ENCODE results near the gene STPG3. TPM values are rescaled to one million over a fixed set of nuclear protein-coding genes. Genes with fewer than 3 reads are reported as not detected.

STPG3 gene
- total and polyA plus RNA-seq, 2 of the 4 experiments (the other 2 are of a cell fraction), result not detected

DNA sequence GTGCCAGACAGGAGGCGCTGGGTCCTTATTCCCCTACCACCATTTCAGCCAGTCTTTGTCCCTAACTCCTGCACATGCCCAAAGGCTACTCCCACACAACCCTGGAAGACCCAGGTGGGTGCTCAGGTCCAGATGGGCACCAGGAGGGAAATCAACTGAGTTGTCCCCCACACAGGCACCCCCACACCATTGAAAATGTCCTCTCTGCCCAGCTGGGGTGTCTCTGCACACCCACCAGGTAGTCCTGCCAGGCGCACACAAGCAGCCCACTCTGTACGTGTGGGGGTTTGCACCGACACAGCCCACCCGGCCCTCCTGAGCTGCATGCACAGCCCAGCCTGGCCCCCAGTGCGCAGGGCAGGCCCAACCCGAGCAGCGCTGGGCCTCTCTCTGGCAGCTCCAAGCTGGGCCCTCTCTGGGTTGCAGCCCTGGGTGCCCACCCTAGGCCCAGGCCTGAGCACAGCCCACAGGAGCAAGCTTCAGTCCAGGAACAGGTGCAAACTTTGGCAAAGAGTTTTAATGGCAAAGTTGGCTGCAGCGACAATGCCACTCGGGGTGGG, 31.2 kb upstream of the STPG3 start:
- H3K14ac ChIP-seq (replicated peaks; ENCODE audit: low read depth, low read length), result no peak overlapping the region
- no peak overlapping the region for H4K91ac ChIP-seq (ENCODE audit: insufficient read depth, low read depth, low read length)
- DNase-seq (no peak), ATAC-seq (ENCODE audit: low read depth) (no peak)
- no peak overlapping the region for H2AK5ac ChIP-seq (ENCODE audit: low read depth, low read length)
- H3K27me3 ChIP-seq (ENCODE audit: control insufficient read depth, insufficient read depth, low read length), result no peaks in the 10 kb centered on the region
- no peaks in the 10 kb centered on the region for H4K20me1 ChIP-seq (ENCODE audit: insufficient read depth, low read length)
- no peak overlapping the region for H3K18ac ChIP-seq (ENCODE audit: low read depth, low read length)
- no peak overlapping the region for H2BK5ac ChIP-seq (ENCODE audit: low read depth, low read length, poor library complexity, severe bottlenecking)
- no peaks in the 10 kb centered on the region for H3K9me3 ChIP-seq (ENCODE audit: control insufficient read depth, insufficient read depth, low read length)
- intact Hi-C loops (cut with micrococcal nuclease) (no loop called here), dilution Hi-C loops (cut with HindIII; ENCODE audit: low sequenced_read_pairs, unreplicated experiment) (no loop called here), in situ Hi-C loops (cut with MboI; ENCODE audit: low sequenced_read_pairs) (no loop called here)
- no peak overlapping the region for H3K27ac ChIP-seq (ENCODE audit: insufficient read depth, low read length)
- peaks cover 0 to 4% of the 10 kb centered on the region in 2 experiments; a peak in 1 of 4 replicates for H3K79me1 ChIP-seq (ENCODE audit: low read depth in 1 of 2, low read length in 2 of 2)
- CTCF ChIA-PET, result no interaction called here
- peaks cover 14% of the 10 kb centered on the region for H3K36me3 ChIP-seq (ENCODE audit: control insufficient read depth, insufficient read depth, low read length)
- no peak overlapping the region for H4K8ac ChIP-seq (ENCODE audit: low read depth in 2 of 2, low read length in 2 of 2)
- H3K4me2 ChIP-seq (ENCODE audit: low read depth, low read length), result no peak overlapping the region
- BruUV-seq (replicated peaks), result no TSS peak
- no peak overlapping the region for H2BK120ac ChIP-seq (ENCODE audit: low read depth, low read length)
- no peak overlapping the region for H3K9ac ChIP-seq (ENCODE audit: low read depth, low read length)
- no peak overlapping the region for H2AFZ ChIP-seq (replicated peaks; ENCODE audit: low read length, poor library complexity)
- H2BK15ac ChIP-seq (ENCODE audit: low read depth, low read length), result no peak overlapping the region
- no peak overlapping the region for H2BK20ac ChIP-seq (ENCODE audit: low read depth, low read length)
- H3K9me1 ChIP-seq (ENCODE audit: insufficient read depth, low read length), result peaks cover 3% of the 10 kb centered on the region; the same call in 1 of the 2 replicates
- no peak for TF ChIP-seq RCOR1 (IDR thresholded peaks at IDR 0.05; ENCODE audit: insufficient replicate concordance, low read length)
- no peak for TF ChIP-seq MAFK (IDR thresholded peaks at IDR 0.05; ENCODE audit: low read depth, low read length)
- no peak for TF ChIP-seq RFX5 (IDR thresholded peaks at IDR 0.05; ENCODE audit: low read depth, low read length)
- TF ChIP-seq MAZ (IDR thresholded peaks at IDR 0.05; ENCODE audit: borderline replicate concordance, low read depth, low read length), result no peak
- TF ChIP-seq, protein P1, sequence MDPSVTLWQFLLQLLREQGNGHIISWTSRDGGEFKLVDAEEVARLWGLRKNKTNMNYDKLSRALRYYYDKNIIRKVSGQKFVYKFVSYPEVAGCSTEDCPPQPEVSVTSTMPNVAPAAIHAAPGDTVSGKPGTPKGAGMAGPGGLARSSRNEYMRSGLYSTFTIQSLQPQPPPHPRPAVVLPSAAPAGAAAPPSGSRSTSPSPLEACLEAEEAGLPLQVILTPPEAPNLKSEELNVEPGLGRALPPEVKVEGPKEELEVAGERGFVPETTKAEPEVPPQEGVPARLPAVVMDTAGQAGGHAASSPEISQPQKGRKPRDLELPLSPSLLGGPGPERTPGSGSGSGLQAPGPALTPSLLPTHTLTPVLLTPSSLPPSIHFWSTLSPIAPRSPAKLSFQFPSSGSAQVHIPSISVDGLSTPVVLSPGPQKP (IDR thresholded peaks at IDR 0.05; ENCODE audit: borderline replicate concordance, low read depth, low read length), result no peak
- no peak for TF ChIP-seq BHLHE40 (IDR thresholded peaks at IDR 0.05; ENCODE audit: low read depth, low read length)
- TF ChIP-seq, protein P2, sequence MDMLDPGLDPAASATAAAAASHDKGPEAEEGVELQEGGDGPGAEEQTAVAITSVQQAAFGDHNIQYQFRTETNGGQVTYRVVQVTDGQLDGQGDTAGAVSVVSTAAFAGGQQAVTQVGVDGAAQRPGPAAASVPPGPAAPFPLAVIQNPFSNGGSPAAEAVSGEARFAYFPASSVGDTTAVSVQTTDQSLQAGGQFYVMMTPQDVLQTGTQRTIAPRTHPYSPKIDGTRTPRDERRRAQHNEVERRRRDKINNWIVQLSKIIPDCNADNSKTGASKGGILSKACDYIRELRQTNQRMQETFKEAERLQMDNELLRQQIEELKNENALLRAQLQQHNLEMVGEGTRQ (IDR thresholded peaks at IDR 0.05; ENCODE audit: low read depth, low read length), result no peak
- TF ChIP-seq CEBPB (IDR thresholded peaks at IDR 0.05; ENCODE audit: low read depth, low read length), result no peak
- TF ChIP-seq POLR2A (IDR thresholded peaks at IDR 0.05; ENCODE audit: low read depth, low read length), result no peak
- TF ChIP-seq CHD1 (IDR thresholded peaks at IDR 0.05; ENCODE audit: low read depth, low read length), result no peak
- TF ChIP-seq NFE2L2 (IDR thresholded peaks at IDR 0.05; ENCODE audit: low read depth, low read length), result no peak
- no peak for TF ChIP-seq FOS (IDR thresholded peaks at IDR 0.05; ENCODE audit: low read depth, low read length)
- TF ChIP-seq MXI1 (IDR thresholded peaks at IDR 0.05; ENCODE audit: borderline replicate concordance, low read depth, low read length), result no peak
- TF ChIP-seq SMC3 (IDR thresholded peaks at IDR 0.05; ENCODE audit: low read depth, low read length), result no peak
- TF ChIP-seq RAD21 (IDR thresholded peaks at IDR 0.05; ENCODE audit: low read length), result no peak
- TF ChIP-seq, protein P3, sequence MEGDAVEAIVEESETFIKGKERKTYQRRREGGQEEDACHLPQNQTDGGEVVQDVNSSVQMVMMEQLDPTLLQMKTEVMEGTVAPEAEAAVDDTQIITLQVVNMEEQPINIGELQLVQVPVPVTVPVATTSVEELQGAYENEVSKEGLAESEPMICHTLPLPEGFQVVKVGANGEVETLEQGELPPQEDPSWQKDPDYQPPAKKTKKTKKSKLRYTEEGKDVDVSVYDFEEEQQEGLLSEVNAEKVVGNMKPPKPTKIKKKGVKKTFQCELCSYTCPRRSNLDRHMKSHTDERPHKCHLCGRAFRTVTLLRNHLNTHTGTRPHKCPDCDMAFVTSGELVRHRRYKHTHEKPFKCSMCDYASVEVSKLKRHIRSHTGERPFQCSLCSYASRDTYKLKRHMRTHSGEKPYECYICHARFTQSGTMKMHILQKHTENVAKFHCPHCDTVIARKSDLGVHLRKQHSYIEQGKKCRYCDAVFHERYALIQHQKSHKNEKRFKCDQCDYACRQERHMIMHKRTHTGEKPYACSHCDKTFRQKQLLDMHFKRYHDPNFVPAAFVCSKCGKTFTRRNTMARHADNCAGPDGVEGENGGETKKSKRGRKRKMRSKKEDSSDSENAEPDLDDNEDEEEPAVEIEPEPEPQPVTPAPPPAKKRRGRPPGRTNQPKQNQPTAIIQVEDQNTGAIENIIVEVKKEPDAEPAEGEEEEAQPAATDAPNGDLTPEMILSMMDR (conservative IDR thresholded peaks at IDR 0.05; ENCODE audit: low read depth, low read length), result no peak
- no peak overlapping the region for H3K23ac ChIP-seq (ENCODE audit: low read depth, low read length)
- H2AK9ac ChIP-seq (replicated peaks; ENCODE audit: low read depth, low read length, poor library complexity), result peak overlapping the region; percentile 42
- H3K4me3 ChIP-seq (ENCODE audit: insufficient read depth, low read depth, low read length), result no peak overlapping the region
- H3K56ac ChIP-seq (ENCODE audit: extremely low read depth, insufficient read depth, low read length), result no peak overlapping the region
- H3K4ac ChIP-seq (ENCODE audit: low read depth, low read length), result no peak overlapping the region
- 91% methylated on average over 8 of the region's 10 CpGs; no CpG with 5 or more reads in 1 of the 2 experiments for WGBS, 2 experiments (ENCODE audit: extremely low coverage in 2 of 2, insufficient read length in 1 of 2)
- POLR2A ChIA-PET (ENCODE audit: unreplicated experiment), result no interaction called here
- H3K4me1 ChIP-seq (ENCODE audit: control insufficient read depth, insufficient read depth, low read length), result peaks cover 17% of the 10 kb centered on the region
- H4K5ac ChIP-seq (ENCODE audit: low read depth, low read length), result no peak overlapping the region

All from IMR-90 (cell line).